Measurements from ENCODE around the gene DSG4.

DNA sequence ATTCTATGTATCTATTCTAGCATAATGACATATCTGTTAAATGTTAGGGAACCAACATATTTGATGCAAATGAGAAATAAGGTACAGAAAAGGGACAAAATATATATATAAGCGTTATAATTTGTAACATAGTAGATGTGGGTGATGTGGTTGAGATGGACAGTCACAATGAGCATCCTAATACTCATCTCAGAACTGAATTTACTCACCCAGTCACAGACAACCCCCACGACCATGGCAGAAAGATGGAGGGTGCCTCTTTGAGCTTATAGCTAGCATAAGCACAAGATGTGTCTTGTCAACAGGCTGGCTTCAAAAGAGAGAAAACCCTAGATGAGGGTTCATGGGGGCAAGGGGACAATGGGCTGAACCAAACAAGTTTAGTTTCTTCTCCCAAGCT is 61.8 kb downstream of the DSG4 start:
- TF ChIP-seq, protein P1, sequence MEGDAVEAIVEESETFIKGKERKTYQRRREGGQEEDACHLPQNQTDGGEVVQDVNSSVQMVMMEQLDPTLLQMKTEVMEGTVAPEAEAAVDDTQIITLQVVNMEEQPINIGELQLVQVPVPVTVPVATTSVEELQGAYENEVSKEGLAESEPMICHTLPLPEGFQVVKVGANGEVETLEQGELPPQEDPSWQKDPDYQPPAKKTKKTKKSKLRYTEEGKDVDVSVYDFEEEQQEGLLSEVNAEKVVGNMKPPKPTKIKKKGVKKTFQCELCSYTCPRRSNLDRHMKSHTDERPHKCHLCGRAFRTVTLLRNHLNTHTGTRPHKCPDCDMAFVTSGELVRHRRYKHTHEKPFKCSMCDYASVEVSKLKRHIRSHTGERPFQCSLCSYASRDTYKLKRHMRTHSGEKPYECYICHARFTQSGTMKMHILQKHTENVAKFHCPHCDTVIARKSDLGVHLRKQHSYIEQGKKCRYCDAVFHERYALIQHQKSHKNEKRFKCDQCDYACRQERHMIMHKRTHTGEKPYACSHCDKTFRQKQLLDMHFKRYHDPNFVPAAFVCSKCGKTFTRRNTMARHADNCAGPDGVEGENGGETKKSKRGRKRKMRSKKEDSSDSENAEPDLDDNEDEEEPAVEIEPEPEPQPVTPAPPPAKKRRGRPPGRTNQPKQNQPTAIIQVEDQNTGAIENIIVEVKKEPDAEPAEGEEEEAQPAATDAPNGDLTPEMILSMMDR (IDR thresholded peaks at IDR 0.05; ENCODE audit: low read depth, low read length, missing input control), result no peak
- TF ChIP-seq ZBTB33 (IDR thresholded peaks at IDR 0.05) (no peak), TAF1 (conservative IDR thresholded peaks at IDR 0.05) (no peak), SP1 (IDR thresholded peaks at IDR 0.05) (no peak), JUND (IDR thresholded peaks at IDR 0.05) (no peak), REST (IDR thresholded peaks at IDR 0.05) (no peak), RAD21 (IDR thresholded peaks at IDR 0.05) (no peak), YY1 (IDR thresholded peaks at IDR 0.05) (no peak), RXRA (IDR thresholded peaks at IDR 0.05) (no peak), EGR1 (IDR thresholded peaks at IDR 0.05; ENCODE audit: low read depth in 2 of 2) (no peak), MAX (IDR thresholded peaks at IDR 0.05) (no peak), GABPA (IDR thresholded peaks at IDR 0.05 in 1 of 2, conservative IDR thresholded peaks at IDR 0.05 in 1 of 2) (no peak), ATF3 (IDR thresholded peaks at IDR 0.05) (no peak)
